ENCODE results near the gene TGFB1I1. TPM values are rescaled to one million over a fixed set of nuclear protein-coding genes. Genes with fewer than 3 reads are reported as not detected.

TGFB1I1 gene
- total and polyA plus RNA-seq, 2 experiments from 2014 or later: 4.1 to 4.2 TPM

- H4K20me1 ChIP-seq (replicated peaks; ENCODE audit: insufficient read depth): 0 out of 2 replicates have a peak, but pooled peaks cover 2% of the 10 kb centered on the region
- peaks cover 4% of the 10 kb centered on the region; the same call in 1 of the 3 replicates for H3K36me3 Mint-ChIP-seq (ENCODE audit: low read depth)
- H3K4me3 Mint-ChIP-seq: no peak overlapping the region
- H3K4me1 ChIP-seq (ENCODE audit: insufficient read depth): no peaks in the 10 kb centered on the region
- H3K4me2 ChIP-seq: no peak overlapping the region
- H2AFZ ChIP-seq: 0 out of 2 replicates have a peak overlapping the region, but pooled peaks have one; percentile 10
- peaks cover 4% of the 10 kb centered on the region; the same call in 2 of the 3 replicates for H3K4me1 Mint-ChIP-seq
- no peaks in the 10 kb centered on the region for H3K9me2 ChIP-seq (ENCODE audit: insufficient read depth)
- no peaks in the 10 kb centered on the region for H3K79me2 ChIP-seq (replicated peaks; ENCODE audit: insufficient read depth)
- ATAC-seq (peak; percentile 58), DNase-seq (ENCODE audit: low spot score) (peak; percentile 28)
- no peaks in the 10 kb centered on the region for H3K36me3 ChIP-seq (ENCODE audit: insufficient read depth)
- no peak overlapping the region for H3K4me3 ChIP-seq
- no peak overlapping the region for H3K27ac ChIP-seq (ENCODE audit: low read depth)
- TF ChIP-seq ZNF331 (CRISPR knock-in tag; IDR thresholded peaks at IDR 0.05; ENCODE audit: low read depth): no peak
- TF ChIP-seq ZNF462 (CRISPR knock-in tag; IDR thresholded peaks at IDR 0.05): no peak
- TF ChIP-seq REST (IDR thresholded peaks at IDR 0.05; ENCODE audit: unreplicated experiment): no peak
- TF ChIP-seq JUNB (IDR thresholded peaks at IDR 0.05; ENCODE audit: unreplicated experiment): no peak
- no peak for TF ChIP-seq EZH2 (IDR thresholded peaks at IDR 0.05; ENCODE audit: low read depth, unreplicated experiment)
- no peak for TF ChIP-seq ZNF114 (CRISPR knock-in tag; IDR thresholded peaks at IDR 0.05)
- no peak for TF ChIP-seq ETS1 (IDR thresholded peaks at IDR 0.05)
- H3K27me3 Mint-ChIP-seq (ENCODE audit: insufficient read depth, low read depth, poor library complexity): peaks cover 18% of the 10 kb centered on the region
- H3K27me3 ChIP-seq (ENCODE audit: insufficient read depth): peaks cover 43% of the 10 kb centered on the region
- H3K27ac Mint-ChIP-seq: no peak overlapping the region
- H3F3A ChIP-seq (replicated peaks; ENCODE audit: low read depth): no peaks in the 10 kb centered on the region
- H3K9me3 Mint-ChIP-seq: peaks cover 9% of the 10 kb centered on the region; the same call in 2 of the 3 replicates
Observed at GRCh38 chr16:31430380-31431052, 41.4 kb upstream of the TGFB1I1 start.

All from GM23338 (cell line).